Lung microvascular endothelial cell (primary cell): Measurements from ENCODE around the gene PPM1A. TPM values are rescaled to one million over a fixed set of nuclear protein-coding genes. Genes with fewer than 3 reads are reported as not detected.

ENCODE experiments used
- DNase-seq, 2 donors: peaks; one replicate each; pipeline versions ENCODE4 v3.0.0 to v3.0.0-alpha.2; 2010; ENCODE audit warnings: low read depth in 2 of 2
- total RNA-seq: library from RNA; depleted of rRNA; stranded (reverse); fragments of >200 nt; gene quantifications from 2 replicates; pipeline ENCODE4 v1.2.1, GENCODE V29; 2014

Gene PPM1A
- total RNA-seq, 1 donor from 2014 or later, result 13.5 TPM

GRCh38 chr14:60226298-60226697 lies 22.7 kb upstream of the PPM1A start:
- DNase-seq, result no peak

GRCh38 chr14:60227291-60227690 lies 21.7 kb upstream of the PPM1A start:
- no peak for DNase-seq

GRCh38 chr14:60229614-60230013 lies 19.4 kb upstream of the PPM1A start:
- DNase-seq, result no peak

- DNase-seq, result no peak
Observed at GRCh38 chr14:60232185-60232584, 16.8 kb upstream of the PPM1A start.

- no peak for DNase-seq
Observed at GRCh38 chr14:60233251-60233650, 15.8 kb upstream of the PPM1A start.

- DNase-seq, result no peak
Observed at GRCh38 chr14:60233891-60234290, 15.1 kb upstream of the PPM1A start.

GRCh38 chr14:60235440-60235839 lies 13.6 kb upstream of the PPM1A start:
- no peak for DNase-seq

GRCh38 chr14:60238955-60239354 lies 10.1 kb upstream of the PPM1A start:
- no peak for DNase-seq

GRCh38 chr14:60240139-60240856 lies 8.7 kb upstream of the PPM1A start:
- DNase-seq, result no peak

GRCh38 chr14:60241091-60241490 lies 7.9 kb upstream of the PPM1A start:
- DNase-seq, result no peak

GRCh38 chr14:60242429-60242828 lies 6.6 kb upstream of the PPM1A start:
- DNase-seq, result no peak

GRCh38 chr14:60245380-60246177 lies 3.4 kb upstream of the PPM1A start:
- DNase-seq, result no peak

GRCh38 chr14:60247994-60248696 lies 876 bp upstream of the PPM1A start:
- peak; percentile 92 to 93 for DNase-seq

- peak; percentile 72 to 77 for DNase-seq
Observed at GRCh38 chr14:60249321-60250256, 568 bp downstream of the PPM1A start.

- DNase-seq, result peak; percentile 17 to 27
Observed at GRCh38 chr14:60250257-60251035, 1.4 kb downstream of the PPM1A start.

GRCh38 chr14:60251877-60252276 lies 2.9 kb downstream of the PPM1A start:
- no peak for DNase-seq

- no peak for DNase-seq
Observed at GRCh38 chr14:60252630-60253029, 3.6 kb downstream of the PPM1A start.

- DNase-seq, result no peak
Observed at GRCh38 chr14:60253649-60254048, 4.6 kb downstream of the PPM1A start.

- DNase-seq, result no peak
Observed at GRCh38 chr14:60254176-60254575, 5.2 kb downstream of the PPM1A start.

GRCh38 chr14:60257865-60258264 lies 8.8 kb downstream of the PPM1A start:
- DNase-seq, result no peak
